Vagina (tissue), 2 donors: ENCODE data around the gene ZNF132.

Experiments used
- POLR2AphosphoS5 ChIP-seq, 2 donors: sonication (generic); formaldehyde crosslinking; IDR thresholded peaks; one replicate each; pipeline ENCODE4 v1.9.0; 2017; ENCODE audit warnings: antibody characterized with exemption in 2 of 2, mild to moderate bottlenecking in 2 of 2, low read depth in 1 of 2; ENCODE audit not compliant: insufficient read depth in 1 of 2
- TF ChIP-seq, protein P1 (sequence below), 3 experiments: fragments of 450-650 bp in 2 of 3; fragments of 200-600 bp in 1 of 3; sonication (generic) in 1 of 3; IDR thresholded peaks; one replicate each; pipeline ENCODE4 v1.5.1; 2017 to 2019; ENCODE audit warnings: antibody characterized with exemption in 3 of 3, mild to moderate bottlenecking in 2 of 3, moderate library complexity in 2 of 3

DNA sequence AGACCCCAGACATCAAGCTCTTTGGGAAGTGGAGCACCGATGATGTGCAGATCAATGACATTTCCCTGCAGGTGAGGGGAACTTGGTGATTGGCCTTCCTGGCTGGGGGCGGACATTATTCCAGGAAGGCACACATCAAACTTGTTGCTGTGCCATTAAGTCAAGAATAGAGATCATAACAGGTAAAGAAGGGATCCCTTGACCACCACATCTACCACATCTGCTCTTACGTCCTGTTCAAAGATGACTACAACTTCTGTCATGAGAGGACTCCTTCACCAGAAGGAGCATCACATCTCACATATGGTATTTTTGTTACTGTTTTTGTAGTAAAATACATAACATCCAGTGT lies 51.8 kb downstream of the ZNF132 start:
- TF ChIP-seq POLR2AphosphoS5 (IDR thresholded peaks at IDR 0.05; ENCODE audit: insufficient read depth in 1 of 2, low read depth in 1 of 2) = no peak
- TF ChIP-seq, protein P1, sequence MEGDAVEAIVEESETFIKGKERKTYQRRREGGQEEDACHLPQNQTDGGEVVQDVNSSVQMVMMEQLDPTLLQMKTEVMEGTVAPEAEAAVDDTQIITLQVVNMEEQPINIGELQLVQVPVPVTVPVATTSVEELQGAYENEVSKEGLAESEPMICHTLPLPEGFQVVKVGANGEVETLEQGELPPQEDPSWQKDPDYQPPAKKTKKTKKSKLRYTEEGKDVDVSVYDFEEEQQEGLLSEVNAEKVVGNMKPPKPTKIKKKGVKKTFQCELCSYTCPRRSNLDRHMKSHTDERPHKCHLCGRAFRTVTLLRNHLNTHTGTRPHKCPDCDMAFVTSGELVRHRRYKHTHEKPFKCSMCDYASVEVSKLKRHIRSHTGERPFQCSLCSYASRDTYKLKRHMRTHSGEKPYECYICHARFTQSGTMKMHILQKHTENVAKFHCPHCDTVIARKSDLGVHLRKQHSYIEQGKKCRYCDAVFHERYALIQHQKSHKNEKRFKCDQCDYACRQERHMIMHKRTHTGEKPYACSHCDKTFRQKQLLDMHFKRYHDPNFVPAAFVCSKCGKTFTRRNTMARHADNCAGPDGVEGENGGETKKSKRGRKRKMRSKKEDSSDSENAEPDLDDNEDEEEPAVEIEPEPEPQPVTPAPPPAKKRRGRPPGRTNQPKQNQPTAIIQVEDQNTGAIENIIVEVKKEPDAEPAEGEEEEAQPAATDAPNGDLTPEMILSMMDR (IDR thresholded peaks at IDR 0.05) = no peak
